NCI-H2171 (cell line): Measurements from ENCODE around the gene IL3RA.
"Not testable (repeated sequence)": the region's sequence is repeated elsewhere in the genome, so short reads cannot be mapped to it uniquely, and the experiment has no call there.

Experiments used
- DNase-seq: peaks from one replicate; lab custom pipeline; 2025; lab: John Stamatoyannopoulos, UW

The IL3RA gene

GRCh38 chrX:1425381-1425780, 88.8 kb downstream of the IL3RA start:
- no peak for DNase-seq

GRCh38 chrX:1426321-1426720, 89.7 kb downstream of the IL3RA start:
- DNase-seq, result not testable (repeated sequence)

GRCh38 chrX:1427756-1428155, 91.2 kb downstream of the IL3RA start:
- DNase-seq, result no peak

- DNase-seq, result no peak
Measured at GRCh38 chrX:1430451-1430850, 93.9 kb downstream of the IL3RA start.
